Right lobe of liver (tissue), 4 donors: ENCODE data around the gene TPRG1L.

Experiments
- CTCF ChIP-seq, 4 donors: fragments of 200-600 bp in 3 of 4; fragments of 450-650 bp in 1 of 4; IDR thresholded peaks; one replicate each; pipeline versions ENCODE4 v1.5.1 to v1.8.0; 2016 to 2022; ENCODE audit warnings: antibody characterized with exemption in 4 of 4, mild to moderate bottlenecking in 2 of 4
- POLR2A ChIP-seq: fragments of 450-650 bp; IDR thresholded peaks from one replicate; pipeline ENCODE4 v1.6.1; 2017; ENCODE audit warnings: antibody characterized with exemption, mild to moderate bottlenecking
- donor health status: DM: no; HTN: no; CAD: no.
- donor health status: DM: no; HTN: no; CAD: no.
- donor health status: DM: no; HTN: yes; CAD: no.

- no peak for TF ChIP-seq CTCF (IDR thresholded peaks at IDR 0.05)
- no peak for TF ChIP-seq POLR2A
Observed at GRCh38 chr1:3599816-3600215, 25.0 kb upstream of the TPRG1L start.
